GM18508 (cell line): ENCODE results near the gene CREB3.

Experiments used
- ATAC-seq: cut with Tn5 transposase; IDR thresholded peaks from one replicate; pipeline ENCODE4 v1.9.1; 2021; ENCODE audit warnings: moderate number of reproducible peaks; ENCODE audit not compliant: insufficient read depth, unreplicated experiment

CREB3 gene

GRCh38 chr9:35771075-35771433 lies 38.6 kb downstream of the CREB3 start:
- no peak for ATAC-seq

GRCh38 chr9:35771534-35771933 lies 39.1 kb downstream of the CREB3 start:
- ATAC-seq = no peak

- no peak for ATAC-seq
Observed at GRCh38 chr9:35771943-35772342, 39.5 kb downstream of the CREB3 start.

GRCh38 chr9:35774907-35775635 lies 42.6 kb downstream of the CREB3 start:
- no peak for ATAC-seq

- no peak for ATAC-seq
Observed at GRCh38 chr9:35776018-35776417, 43.6 kb downstream of the CREB3 start.

GRCh38 chr9:35778496-35778895 lies 46.0 kb downstream of the CREB3 start:
- ATAC-seq = no peak

- no peak for ATAC-seq
Observed at GRCh38 chr9:35781066-35781465, 48.6 kb downstream of the CREB3 start.

GRCh38 chr9:35783418-35783817 lies 51.0 kb downstream of the CREB3 start:
- no peak for ATAC-seq
